HG03175 (cell line): ENCODE results near the gene GGTLC1.
"Not testable (repeated sequence)": the region's sequence is repeated elsewhere in the genome, so short reads cannot be mapped to it uniquely, and the experiment has no call there.

Experiments
- ATAC-seq: cut with Tn5 transposase; IDR thresholded peaks from one replicate; pipeline ENCODE4 v1.9.1; 2021; ENCODE audit warnings: mild to moderate bottlenecking, moderate library complexity; ENCODE audit not compliant: unreplicated experiment

GGTLC1 gene

DNA sequence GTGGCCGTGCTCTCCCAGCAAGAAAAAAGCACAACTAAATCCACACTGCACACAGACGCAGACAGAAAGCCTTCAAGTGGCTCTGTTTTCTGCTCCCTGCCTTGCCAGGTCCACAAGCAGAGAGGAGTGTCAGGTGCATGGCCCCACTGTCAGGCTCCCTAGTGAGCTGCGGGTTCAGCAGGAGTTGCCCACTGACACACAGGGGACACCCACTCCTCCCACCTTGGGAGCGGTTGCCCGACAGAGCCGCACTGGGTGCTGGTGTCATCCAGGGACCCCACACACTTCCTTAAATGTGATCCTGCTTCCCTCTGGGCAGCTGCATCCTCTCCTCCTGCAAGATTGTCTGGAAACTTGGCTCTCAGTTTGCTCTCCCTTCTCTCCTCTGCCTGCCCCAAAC lies 6.7 kb upstream of the GGTLC1 start:
- not testable (repeated sequence) for ATAC-seq

GRCh38 chr20:23994001-23994633 lies 5.5 kb upstream of the GGTLC1 start:
- not testable (repeated sequence) for ATAC-seq

GRCh38 chr20:23993440-23993839 lies 4.9 kb upstream of the GGTLC1 start:
- not testable (repeated sequence) for ATAC-seq

DNA sequence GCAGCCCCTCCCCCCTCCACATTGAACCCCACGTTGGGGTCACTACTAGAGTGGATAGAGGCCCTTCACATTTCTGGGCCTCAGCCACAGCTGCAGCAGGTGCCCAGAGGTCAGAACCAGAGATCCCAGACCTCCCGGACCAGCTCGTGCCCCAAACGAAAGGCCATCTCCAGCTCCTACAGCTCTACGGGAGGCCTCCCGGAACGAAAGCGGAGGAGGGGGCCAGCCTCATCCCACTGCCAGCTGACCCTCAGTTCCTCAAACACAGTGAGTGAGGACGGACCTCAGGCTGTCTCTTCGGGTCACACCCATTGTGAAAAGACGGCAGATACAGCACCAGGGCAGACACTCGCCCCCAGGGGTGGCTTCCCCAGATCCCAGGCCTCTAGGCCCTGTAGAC lies 1.7 kb upstream of the GGTLC1 start:
- ATAC-seq: not testable (repeated sequence)

GRCh38 chr20:23988966-23989365 lies 387 bp upstream of the GGTLC1 start:
- not testable (repeated sequence) for ATAC-seq

DNA sequence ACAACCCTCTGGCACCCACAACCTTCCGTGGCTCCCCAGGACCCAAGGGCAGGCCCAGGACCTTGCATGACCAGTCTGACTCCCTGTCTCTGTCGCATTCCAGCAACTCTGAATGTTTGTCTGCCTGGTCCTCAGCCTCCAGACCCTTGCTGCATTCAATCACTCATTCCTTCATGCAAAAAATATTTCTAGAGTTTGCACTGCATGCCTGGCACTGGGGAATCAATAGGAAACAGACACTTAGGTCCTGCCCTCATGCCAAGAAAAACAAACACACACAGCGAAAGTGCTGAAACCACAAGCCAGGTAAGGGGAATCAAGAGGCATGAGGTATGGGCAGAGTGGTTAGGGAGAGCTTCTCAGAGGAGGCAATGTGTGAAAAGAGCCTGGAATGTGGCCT lies 1.9 kb downstream of the GGTLC1 start:
- ATAC-seq: not testable (repeated sequence)

GRCh38 chr20:23986310-23986709 lies 2.3 kb downstream of the GGTLC1 start:
- not testable (repeated sequence) for ATAC-seq

- not testable (repeated sequence) for ATAC-seq
These were observed 2.8 kb downstream of the GGTLC1 start for GRCh38 chr20:23985790-23986225.

DNA sequence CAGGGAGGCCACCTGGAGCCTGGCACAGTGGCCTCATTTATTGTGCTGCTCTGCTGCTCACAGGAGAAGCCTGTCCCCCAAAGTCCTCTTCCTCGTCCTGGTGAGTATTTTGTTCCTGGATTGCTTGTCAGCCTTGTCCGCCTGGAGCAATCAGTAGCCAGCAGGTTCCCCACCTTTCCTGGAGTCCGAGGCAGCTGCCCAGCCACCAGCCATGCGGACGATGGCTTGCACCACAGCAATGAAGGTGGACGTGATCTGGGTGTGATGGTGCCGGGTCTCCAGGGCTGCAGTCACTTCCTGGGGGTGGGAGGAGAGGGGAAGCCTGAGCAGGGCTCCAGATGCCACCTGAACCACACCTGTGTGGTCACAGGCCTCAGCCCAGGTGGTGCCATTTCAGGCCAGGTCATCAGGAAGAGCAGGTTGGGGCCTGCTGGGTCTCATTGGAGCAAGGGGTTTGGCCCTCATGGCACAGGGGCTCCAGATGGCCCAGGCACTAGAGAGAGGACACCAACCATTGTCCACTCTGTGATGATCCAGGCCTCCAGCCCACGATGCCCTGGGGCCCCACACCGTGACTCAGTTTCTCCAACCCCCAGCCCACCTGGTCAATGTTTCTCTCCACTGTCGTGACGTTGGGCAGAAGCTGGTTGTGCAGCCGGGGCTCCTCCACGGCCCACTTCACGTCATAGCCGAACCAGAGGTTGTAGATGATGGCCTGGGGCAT lies 3.4 kb downstream of the GGTLC1 start:
- not testable (repeated sequence) for ATAC-seq

DNA sequence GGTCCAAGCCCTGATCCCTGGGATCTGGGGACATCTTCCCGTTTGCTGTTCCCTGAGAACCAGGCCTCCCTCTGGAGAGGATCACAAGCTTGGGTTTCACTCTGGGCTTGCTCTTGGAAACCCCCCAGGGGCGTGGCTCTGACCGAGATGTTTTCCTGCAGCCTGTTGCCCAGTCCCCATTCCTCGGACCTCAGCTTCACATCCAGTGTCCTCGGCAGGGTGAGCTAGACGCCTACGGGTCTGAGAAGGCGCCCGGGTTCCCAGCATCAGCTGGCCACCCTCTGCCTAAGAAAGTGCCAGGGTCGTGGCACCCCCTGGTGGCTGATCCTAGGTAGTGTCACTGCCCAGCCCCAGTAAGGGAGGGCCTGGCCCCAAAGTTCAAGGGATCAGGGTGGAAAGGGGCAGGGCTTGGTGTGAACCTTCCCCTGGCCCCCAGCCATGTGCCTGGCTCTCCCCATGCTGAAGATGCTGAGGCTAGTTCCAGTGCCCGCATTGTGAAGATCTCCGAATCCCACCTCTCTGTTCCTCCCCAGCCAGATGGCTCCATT lies 4.0 kb downstream of the GGTLC1 start:
- not testable (repeated sequence) for ATAC-seq

DNA sequence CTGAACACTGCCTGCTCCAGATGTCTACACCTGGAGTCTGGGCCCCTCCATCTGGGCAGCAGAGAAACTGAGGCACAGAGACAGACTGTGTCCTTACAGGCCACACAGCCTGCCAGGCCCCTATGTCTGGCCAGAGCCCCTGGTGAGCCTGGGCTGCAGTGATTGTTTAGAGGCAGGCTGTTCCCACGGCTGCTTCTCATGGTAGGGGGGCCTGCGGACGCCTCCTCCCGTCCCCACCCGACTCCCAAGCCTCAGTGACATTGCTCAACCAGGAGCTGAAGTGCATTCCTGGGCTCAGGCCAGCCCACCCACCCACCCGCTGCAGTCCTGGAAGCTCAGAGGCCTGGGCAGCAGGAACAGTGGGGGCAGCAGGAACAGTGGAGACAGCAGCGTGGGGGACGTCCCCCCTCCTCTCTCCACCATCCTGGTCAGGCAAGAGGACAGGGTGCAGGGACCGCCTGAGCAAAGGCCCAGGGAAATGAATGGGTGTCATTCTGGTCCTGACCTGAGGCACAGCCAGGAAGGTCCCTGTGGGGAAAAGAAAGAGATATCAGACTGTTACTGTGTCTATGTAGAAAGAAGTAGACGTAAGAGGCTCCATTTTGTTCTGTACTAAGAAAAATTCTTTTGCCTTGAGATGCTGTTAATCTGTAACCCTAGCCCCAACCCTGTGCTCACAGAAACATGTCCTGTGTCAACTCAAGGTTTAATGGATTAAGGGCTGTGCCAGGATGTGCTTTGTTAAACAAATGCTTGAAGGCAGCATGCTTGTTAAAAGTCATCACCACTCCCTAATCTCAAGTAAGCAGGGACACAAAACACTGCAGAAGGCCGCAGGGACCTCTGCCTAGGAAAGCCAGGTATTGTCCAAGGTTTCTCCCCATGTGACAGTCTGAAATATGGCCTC lies 6.2 kb downstream of the GGTLC1 start:
- not testable (repeated sequence) for ATAC-seq

GRCh38 chr20:23981526-23981925 lies 7.1 kb downstream of the GGTLC1 start:
- not testable (repeated sequence) for ATAC-seq

- not testable (repeated sequence) for ATAC-seq
These were observed 7.6 kb downstream of the GGTLC1 start for GRCh38 chr20:23981014-23981413.

GRCh38 chr20:23979899-23980811 lies 8.4 kb downstream of the GGTLC1 start:
- not testable (repeated sequence) for ATAC-seq

GRCh38 chr20:23979380-23979779 lies 9.2 kb downstream of the GGTLC1 start:
- ATAC-seq: not testable (repeated sequence)

- not testable (repeated sequence) for ATAC-seq
These were observed 10.1 kb downstream of the GGTLC1 start for GRCh38 chr20:23978457-23978856.

GRCh38 chr20:23974966-23975365 lies 13.6 kb downstream of the GGTLC1 start:
- ATAC-seq: no peak

GRCh38 chr20:23971310-23971709 lies 17.3 kb downstream of the GGTLC1 start:
- no peak for ATAC-seq

GRCh38 chr20:23970049-23970448 lies 18.5 kb downstream of the GGTLC1 start:
- no peak for ATAC-seq

- ATAC-seq: no peak
These were observed 21.0 kb downstream of the GGTLC1 start for GRCh38 chr20:23967616-23967979.
